ENCODE measurements around the gene CCDC183.

- TF ChIP-seq CTCF (conservative IDR thresholded peaks at IDR 0.05; ENCODE audit: low read length): no peak
- no peak for TF ChIP-seq EZH2phosphoT487 (IDR thresholded peaks at IDR 0.05; ENCODE audit: borderline replicate concordance, low read depth, low read length)
Observed at GRCh38 chr9:136808806-136809158, 12.6 kb downstream of the CCDC183 start.

Data from OCI-LY7 (cell line).